HG03342 (cell line): ENCODE measurements around the gene ZNF496.
A peak's percentile ranks its signal among the peaks of the same experiment; 100 is the strongest.
"Not testable (repeated sequence)": the region's sequence is repeated elsewhere in the genome, so short reads cannot be mapped to it uniquely, and the experiment has no call there.

Experiments used
- ATAC-seq: cut with Tn5 transposase; IDR thresholded peaks from one replicate; pipeline ENCODE4 v1.9.1; 2021; ENCODE audit warnings: mild to moderate bottlenecking, moderate library complexity; ENCODE audit not compliant: unreplicated experiment

Gene ZNF496

GRCh38 chr1:247331525-247332214 is at the start of gene ZNF496:
Gene ZNF496 (minus strand): TSS chr1:247331867. CDS start chr1:247329578, 2,289 bp downstream.
- ATAC-seq = peak; percentile 63

- ATAC-seq = no peak
Measured at GRCh38 chr1:247378334-247379073, 46.8 kb upstream of the ZNF496 start.

- ATAC-seq = not testable (repeated sequence)
Measured at GRCh38 chr1:247377656-247378055, 46.0 kb upstream of the ZNF496 start.

- no peak for ATAC-seq
Measured at GRCh38 chr1:247376659-247377058, 45.0 kb upstream of the ZNF496 start.

- ATAC-seq = no peak
Measured at GRCh38 chr1:247375747-247376146, 44.1 kb upstream of the ZNF496 start.

- not testable (repeated sequence) for ATAC-seq
Measured at GRCh38 chr1:247374651-247375334, 43.1 kb upstream of the ZNF496 start.

- ATAC-seq = peak; percentile 74
Measured at GRCh38 chr1:247373721-247374141, 42.1 kb upstream of the ZNF496 start.

GRCh38 chr1:247371801-247372259 is 40.2 kb upstream of the ZNF496 start:
- no peak for ATAC-seq

GRCh38 chr1:247370786-247371732 is 39.4 kb upstream of the ZNF496 start:
- no peak for ATAC-seq

GRCh38 chr1:247368490-247369145 is 37.0 kb upstream of the ZNF496 start:
- no peak for ATAC-seq

- no peak for ATAC-seq
Measured at GRCh38 chr1:247367786-247368422, 36.2 kb upstream of the ZNF496 start.

GRCh38 chr1:247366926-247367645 is 35.4 kb upstream of the ZNF496 start:
- no peak for ATAC-seq

GRCh38 chr1:247366345-247366744 is 34.7 kb upstream of the ZNF496 start:
- ATAC-seq = not testable (repeated sequence)

- no peak for ATAC-seq
Measured at GRCh38 chr1:247365023-247365422, 33.4 kb upstream of the ZNF496 start.

- not testable (repeated sequence) for ATAC-seq
Measured at GRCh38 chr1:247363000-247363399, 31.3 kb upstream of the ZNF496 start.

- no peak for ATAC-seq
Measured at GRCh38 chr1:247362153-247362552, 30.5 kb upstream of the ZNF496 start.

GRCh38 chr1:247360991-247361731 is 29.5 kb upstream of the ZNF496 start:
- ATAC-seq = no peak
